Caco-2 (cell line): ENCODE measurements around the gene FAM89B. TPM values are rescaled to one million over a fixed set of nuclear protein-coding genes. Genes with fewer than 3 reads are reported as not detected.

Experiments used
- BruUV-seq: library from RNA; stranded (reverse); fragments of 400-500 nt; replicated peaks from 2 replicates; lab custom pipeline; 2021; lab: Mats Ljungman, UMichigan
- CTCF ChIA-PET: fragments of 300-600 bp; sonication (Branson Sonifier 250); formaldehyde crosslinking; loops from one replicate; lab custom pipeline; 2022; ENCODE audit warnings: antibody characterized with exemption; lab: Charles Lee
- POLR2A ChIA-PET: fragments of 300-600 bp; sonication (Branson Sonifier 250); formaldehyde crosslinking; loops from one replicate; lab custom pipeline; 2022; ENCODE audit warnings: antibody characterized with exemption; lab: Charles Lee
- DNase-seq, 2 experiments: peaks; one replicate each; pipeline versions ENCODE4 v3.0.0 to v3.0.0-alpha.2; 2020 to 2022
- H3K27me3 ChIP-seq: replicated peaks from 2 replicates; pipeline ENCODE4 v1.6.0; 2011; ENCODE audit warnings: low read length; ENCODE audit not compliant: control insufficient read depth, insufficient read depth
- H3K36me3 ChIP-seq: 2 replicates; pipeline ENCODE4 v1.5.1; 2011; ENCODE audit warnings: low read length; ENCODE audit not compliant: control insufficient read depth, insufficient read depth
- H3K4me1 ChIP-seq: fragments of 250-450 bp; sonication (Bioruptor Pico); 2 replicates; pipeline ENCODE4 v1.5.1; 2020; ENCODE audit warnings: mild to moderate bottlenecking
- H3K4me3 ChIP-seq: 2 replicates; pipeline ENCODE4 v1.5.1; 2011; ENCODE audit warnings: low read depth, mild to moderate bottlenecking, control low read depth, low read length
- H3K9me3 ChIP-seq: fragments of 250-450 bp; sonication (Bioruptor Pico); 2 replicates; pipeline ENCODE4 v1.5.1; 2020; ENCODE audit warnings: mild to moderate bottlenecking, moderate library complexity
- H3K27ac Mint-ChIP-seq: one replicate; pipeline ENCODE4 v1.8.0; 2022; ENCODE audit warnings: mixed read lengths; ENCODE audit not compliant: unreplicated experiment
- H3K27me3 Mint-ChIP-seq: one replicate; pipeline ENCODE4 v1.8.0; 2022; ENCODE audit warnings: mixed read lengths; ENCODE audit not compliant: insufficient read depth, unreplicated experiment
- H3K36me3 Mint-ChIP-seq: one replicate; pipeline ENCODE4 v1.8.0; 2022; ENCODE audit warnings: mild to moderate bottlenecking, mixed read lengths; ENCODE audit not compliant: insufficient read depth, unreplicated experiment
- H3K4me1 Mint-ChIP-seq: one replicate; pipeline ENCODE4 v1.8.0; 2022; ENCODE audit warnings: low read depth, mixed read lengths; ENCODE audit not compliant: unreplicated experiment
- H3K4me3 Mint-ChIP-seq: one replicate; pipeline ENCODE4 v1.8.0; 2022; ENCODE audit warnings: mild to moderate bottlenecking, moderate library complexity, mixed read lengths; ENCODE audit not compliant: unreplicated experiment
- H3K9me3 Mint-ChIP-seq: one replicate; pipeline ENCODE4 v1.8.0; 2022; ENCODE audit warnings: mixed read lengths; ENCODE audit not compliant: unreplicated experiment
- intact Hi-C: fragments of 100-400 bp; cut with micrococcal nuclease; formaldehyde crosslinking; loops from one replicate; pipeline ENCODE4 v1.10.0; 2022; ENCODE audit not compliant: unreplicated experiment
- total RNA-seq: library from RNA; stranded (reverse); gene quantifications from 2 replicates; pipeline ENCODE4 v1.2.3, GENCODE V29; 2022
- TF ChIP-seq, protein P1 (sequence below), 2 experiments: fragments of 200-600 bp in 1 of 2; IDR thresholded peaks; 1 replicate in 1 of 2; 2 replicates in 1 of 2; pipeline versions ENCODE4 v1.5.1 to v1.8.0; 2011 to 2022; ENCODE audit warnings: antibody characterized with exemption in 1 of 2, control low read depth in 1 of 2, inconsistent platforms in 1 of 2, low read depth in 1 of 2, low read length in 1 of 2, mild to moderate bottlenecking in 1 of 2, moderate library complexity in 1 of 2; ENCODE audit not compliant: insufficient read depth in 1 of 2, severe bottlenecking in 1 of 2, unreplicated experiment in 1 of 2

Gene FAM89B
- total RNA-seq, 1 experiment from 2014 or later: 26.9 TPM

DNA sequence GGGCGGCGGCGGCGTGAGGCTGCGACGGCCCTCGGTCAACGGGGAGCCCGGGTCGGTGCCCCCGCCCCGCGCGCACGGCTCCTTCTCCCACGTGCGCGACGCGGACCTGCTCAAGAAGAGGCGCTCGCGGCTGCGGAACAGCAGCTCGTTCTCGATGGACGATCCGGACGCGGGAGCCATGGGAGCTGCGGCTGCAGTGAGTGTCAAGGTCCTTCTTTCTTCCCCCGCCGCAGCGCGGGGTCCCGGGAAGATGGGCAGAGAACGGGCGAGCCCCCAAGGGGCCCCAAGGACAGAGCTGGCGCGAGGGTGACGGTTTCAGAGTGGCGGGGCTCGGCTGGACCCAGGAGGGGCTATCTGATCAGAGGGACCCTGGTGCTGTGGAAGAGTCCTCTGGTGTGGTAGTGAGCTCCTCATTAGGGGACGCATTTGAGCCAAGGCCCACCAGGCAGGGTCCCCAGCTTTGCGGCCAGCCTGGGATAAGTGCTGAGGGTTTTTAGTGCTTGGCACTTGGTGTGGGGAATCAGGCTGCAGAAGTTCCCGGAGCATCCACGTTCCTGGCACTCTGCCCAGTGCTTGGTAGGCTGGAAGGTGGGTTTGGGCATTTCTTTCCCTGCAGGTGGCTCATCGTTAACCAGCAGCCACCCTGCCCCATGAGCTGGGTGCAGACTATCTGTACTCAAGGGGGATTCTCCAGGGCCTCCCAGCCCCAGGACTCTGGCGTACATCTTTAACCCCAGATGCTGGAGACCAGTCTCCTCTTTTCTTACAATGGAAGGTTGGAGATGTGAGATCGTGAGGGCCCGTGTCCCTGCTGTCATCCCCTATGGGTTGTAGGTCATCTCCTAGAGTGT is 13.3 kb downstream of the FAM89B start:
- Mint-ChIP-seq H3K4me3 (no peak overlapping the region), H3K9me3 (no peaks in the 10 kb centered on the region), H3K4me1 (peaks cover 4% of the 10 kb centered on the region), H3K36me3 (peaks cover 3% of the 10 kb centered on the region), H3K27me3 (no peaks in the 10 kb centered on the region), H3K27ac (no peak overlapping the region)
- no TSS peak for BruUV-seq
- ChIA-PET POLR2A (no interaction called here), CTCF (no interaction called here)
- no peaks in the 10 kb centered on the region for H3K9me3 ChIP-seq
- no peaks in the 10 kb centered on the region for H3K27me3 ChIP-seq
- no peaks in the 10 kb centered on the region for H3K4me1 ChIP-seq
- TF ChIP-seq, protein P1, sequence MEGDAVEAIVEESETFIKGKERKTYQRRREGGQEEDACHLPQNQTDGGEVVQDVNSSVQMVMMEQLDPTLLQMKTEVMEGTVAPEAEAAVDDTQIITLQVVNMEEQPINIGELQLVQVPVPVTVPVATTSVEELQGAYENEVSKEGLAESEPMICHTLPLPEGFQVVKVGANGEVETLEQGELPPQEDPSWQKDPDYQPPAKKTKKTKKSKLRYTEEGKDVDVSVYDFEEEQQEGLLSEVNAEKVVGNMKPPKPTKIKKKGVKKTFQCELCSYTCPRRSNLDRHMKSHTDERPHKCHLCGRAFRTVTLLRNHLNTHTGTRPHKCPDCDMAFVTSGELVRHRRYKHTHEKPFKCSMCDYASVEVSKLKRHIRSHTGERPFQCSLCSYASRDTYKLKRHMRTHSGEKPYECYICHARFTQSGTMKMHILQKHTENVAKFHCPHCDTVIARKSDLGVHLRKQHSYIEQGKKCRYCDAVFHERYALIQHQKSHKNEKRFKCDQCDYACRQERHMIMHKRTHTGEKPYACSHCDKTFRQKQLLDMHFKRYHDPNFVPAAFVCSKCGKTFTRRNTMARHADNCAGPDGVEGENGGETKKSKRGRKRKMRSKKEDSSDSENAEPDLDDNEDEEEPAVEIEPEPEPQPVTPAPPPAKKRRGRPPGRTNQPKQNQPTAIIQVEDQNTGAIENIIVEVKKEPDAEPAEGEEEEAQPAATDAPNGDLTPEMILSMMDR (IDR thresholded peaks at IDR 0.05; ENCODE audit: insufficient read depth in 1 of 2, low read depth in 1 of 2, low read length in 1 of 2, severe bottlenecking in 1 of 2, unreplicated experiment in 1 of 2): no peak
- intact Hi-C loops: no loop called here
- no peaks in the 10 kb centered on the region for H3K36me3 ChIP-seq
- no peak for DNase-seq
- no peak overlapping the region for H3K4me3 ChIP-seq

DNA sequence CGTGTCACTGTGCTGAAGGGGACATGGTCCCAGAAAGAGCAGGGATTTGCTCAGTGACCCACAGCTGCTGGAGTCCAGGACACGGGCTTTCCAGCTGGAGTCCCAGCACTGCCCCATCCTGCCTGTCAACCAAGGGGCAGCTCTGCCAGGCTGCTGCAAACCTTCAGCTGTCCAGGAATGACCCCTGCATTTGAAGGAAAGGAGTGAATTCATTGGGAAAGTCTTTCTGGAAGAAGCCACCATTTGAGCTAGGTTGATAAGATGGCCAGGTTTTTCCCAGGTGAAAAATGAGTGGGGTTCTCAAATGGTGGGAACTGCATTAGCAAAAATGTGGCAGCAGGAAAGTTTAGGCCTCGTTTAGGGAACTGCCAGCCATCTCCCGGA is 13.9 kb downstream of the FAM89B start:
- TF ChIP-seq, protein P1 (IDR thresholded peaks at IDR 0.05; ENCODE audit: insufficient read depth in 1 of 2, low read depth in 1 of 2, low read length in 1 of 2, severe bottlenecking in 1 of 2, unreplicated experiment in 1 of 2): no peak
- Histone ChIP-seq H3K4me1 (no peaks in the 10 kb centered on the region), H3K4me3 (no peak overlapping the region), H3K36me3 (no peaks in the 10 kb centered on the region), H3K27me3 (no peaks in the 10 kb centered on the region), H3K9me3 (no peaks in the 10 kb centered on the region)
- DNase-seq: no peak
- intact Hi-C loops: no loop called here
- Mint-ChIP-seq H3K27me3 (no peaks in the 10 kb centered on the region), H3K27ac (no peak overlapping the region), H3K9me3 (no peaks in the 10 kb centered on the region), H3K36me3 (peaks cover 4% of the 10 kb centered on the region), H3K4me1 (no peaks in the 10 kb centered on the region), H3K4me3 (no peak overlapping the region)
- CTCF ChIA-PET: no interaction called here
- POLR2A ChIA-PET: no interaction called here
- BruUV-seq: no TSS peak

DNA sequence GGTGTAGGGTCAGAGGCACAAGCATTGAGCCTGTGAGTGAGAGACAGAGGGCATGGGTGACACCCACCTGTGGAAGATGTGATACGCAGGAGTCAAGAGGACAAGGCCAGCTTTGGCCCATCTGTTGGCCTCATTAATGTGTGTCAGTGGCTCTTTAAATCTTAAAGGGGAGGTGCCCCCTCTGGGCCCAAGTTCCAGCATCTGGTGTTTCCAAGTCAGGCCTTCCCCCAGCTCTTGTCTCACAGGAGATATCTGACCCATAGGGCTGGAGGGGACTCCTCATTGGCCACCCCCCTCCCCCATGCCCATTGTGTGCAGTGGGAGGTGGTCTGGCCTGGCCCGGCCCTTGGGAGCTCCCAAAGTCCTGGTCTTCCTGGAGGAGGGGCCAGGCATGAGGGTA is 14.3 kb downstream of the FAM89B start:
- Histone ChIP-seq H3K9me3 (no peaks in the 10 kb centered on the region), H3K4me3 (no peak overlapping the region), H3K27me3 (no peaks in the 10 kb centered on the region), H3K4me1 (no peaks in the 10 kb centered on the region), H3K36me3 (no peaks in the 10 kb centered on the region)
- CTCF ChIA-PET: no interaction called here
- no peak for DNase-seq
- Mint-ChIP-seq H3K27ac (no peak overlapping the region), H3K9me3 (no peaks in the 10 kb centered on the region), H3K4me1 (no peaks in the 10 kb centered on the region), H3K4me3 (no peak overlapping the region), H3K27me3 (no peaks in the 10 kb centered on the region), H3K36me3 (peaks cover 4% of the 10 kb centered on the region)
- intact Hi-C loops: no loop called here
- TF ChIP-seq, protein P1 (IDR thresholded peaks at IDR 0.05; ENCODE audit: insufficient read depth in 1 of 2, low read depth in 1 of 2, low read length in 1 of 2, severe bottlenecking in 1 of 2, unreplicated experiment in 1 of 2): no peak
- BruUV-seq: no TSS peak
- POLR2A ChIA-PET: interaction anchor here (0.5 kb wide), 1 partner anchor 271 kb away, joined by 4 read pairs; the partner anchor contains the start of gene CFL1
